ENCODE results near the gene FEN1. TPM values are rescaled to one million over a fixed set of nuclear protein-coding genes. Genes with fewer than 3 reads are reported as not detected.

FEN1 gene
- total RNA-seq, 4 donors from 2014 or later = 5.0 to 10.2 (median 7.5) TPM

- no peaks in the 10 kb centered on the region for H3K9me3 ChIP-seq
- peaks cover 11 to 29% (median 22%) of the 10 kb centered on the region in 4 donors for H3K4me1 ChIP-seq
- DNase-seq (ENCODE audit: extremely low spot score) = no peak
- H3K27me3 ChIP-seq = peaks cover 0 to 13% (median 0%) of the 10 kb centered on the region in 4 donors
- TF ChIP-seq CTCF (IDR thresholded peaks at IDR 0.05) (no peak), POLR2AphosphoS5 (IDR thresholded peaks at IDR 0.05) (no peak), POLR2A (IDR thresholded peaks at IDR 0.05; ENCODE audit: low read depth) (no peak), EP300 (IDR thresholded peaks at IDR 0.05) (no peak)
- 100% methylated on average over 2 of the region's 4 CpGs for WGBS
- peaks cover 19 to 55% (median 46%) of the 10 kb centered on the region in 4 donors for H3K36me3 ChIP-seq
- no peak overlapping the region for H3K4me3 ChIP-seq
- no peak overlapping the region for H3K27ac ChIP-seq (replicated peaks in 1 of 4)
- intact Hi-C loops (cut with DNase I) = no loop called here
These were observed 20.2 kb downstream of the FEN1 start for GRCh38 chr11:61812736-61813411.

GRCh38 chr11:61814247-61814957, 21.7 kb downstream of the FEN1 start:
- no peak for TF ChIP-seq EP300 (IDR thresholded peaks at IDR 0.05)
- no peak for TF ChIP-seq POLR2A (IDR thresholded peaks at IDR 0.05; ENCODE audit: low read depth)
- no peak for TF ChIP-seq POLR2AphosphoS5 (IDR thresholded peaks at IDR 0.05)
- TF ChIP-seq CTCF (IDR thresholded peaks at IDR 0.05) = no peak
- Histone ChIP-seq H3K9me3 (no peaks in the 10 kb centered on the region), H3K4me1 (peaks cover 11 to 29% (median 22%) of the 10 kb centered on the region in 4 donors), H3K27me3 (peaks cover 0 to 13% (median 0%) of the 10 kb centered on the region in 4 donors), H3K27ac (replicated peaks in 1 of 4) (peak overlapping the region; percentile 95 to 99 (median 97)), H3K36me3 (peaks cover 17 to 40% (median 33%) of the 10 kb centered on the region in 4 donors), H3K4me3 (peak overlapping the region; percentile 71 to 88 (median 74))
- 77% methylated on average over 16 of the region's 16 CpGs for WGBS
- intact Hi-C loops (cut with DNase I) = no loop called here
- DNase-seq (ENCODE audit: extremely low spot score) = no peak

DNA sequence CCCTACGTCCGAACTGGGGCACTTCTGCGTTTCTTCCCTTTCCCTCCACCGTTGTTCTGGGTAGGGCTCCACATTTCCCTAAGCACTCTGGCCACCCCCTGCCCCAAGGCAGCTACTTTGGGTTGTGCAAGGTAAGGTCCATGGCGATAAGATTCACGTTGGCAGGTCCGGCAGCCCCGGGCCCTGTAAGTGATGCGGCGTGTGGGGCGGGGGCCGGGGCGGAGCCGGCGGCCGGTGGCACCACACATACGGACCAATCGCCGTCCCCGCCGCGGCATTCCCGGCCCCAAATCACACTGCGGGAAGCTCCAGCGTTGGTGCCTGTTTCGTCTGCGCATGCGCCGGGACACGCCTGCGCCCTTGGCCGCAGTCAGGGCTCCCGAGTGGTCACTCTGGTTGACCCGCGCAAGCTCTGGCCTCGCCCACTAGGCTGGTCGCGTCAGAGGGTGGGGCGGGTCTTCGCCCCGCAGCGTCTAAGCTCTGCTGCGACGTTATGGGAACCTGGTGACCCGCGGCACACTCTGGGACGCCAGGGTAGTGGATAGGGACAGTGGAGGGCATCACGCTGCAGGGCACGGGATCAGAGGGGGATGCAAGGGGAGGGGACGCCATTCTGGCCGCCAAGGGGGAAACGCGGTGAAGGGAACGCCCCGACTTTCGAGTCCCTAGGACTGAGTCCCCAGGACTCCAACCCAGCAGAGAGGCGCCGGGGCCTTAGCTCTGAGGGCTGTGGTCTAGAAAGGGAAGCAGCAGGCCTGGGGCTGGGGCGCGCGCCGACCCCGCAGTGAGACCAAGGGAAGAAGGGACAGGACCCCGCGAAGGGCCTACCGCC, 22.5 kb downstream of the FEN1 start:
- H3K27me3 ChIP-seq = peaks cover 0 to 13% (median 0%) of the 10 kb centered on the region in 4 donors
- peak; percentile 92 for TF ChIP-seq POLR2A (IDR thresholded peaks at IDR 0.05; ENCODE audit: low read depth)
- no peak for TF ChIP-seq EP300 (IDR thresholded peaks at IDR 0.05)
- TF ChIP-seq CTCF (IDR thresholded peaks at IDR 0.05) = peak in 1 of 3 experiments; percentile 9
- peak; percentile 98 to 100 for TF ChIP-seq POLR2AphosphoS5 (IDR thresholded peaks at IDR 0.05)
- 1% methylated on average over 27 of the region's 66 CpGs for WGBS
- no peaks in the 10 kb centered on the region for H3K9me3 ChIP-seq
- H3K27ac ChIP-seq (replicated peaks in 1 of 4) = peak overlapping the region; percentile 95 to 99 (median 97)
- peak overlapping the region; percentile 71 to 88 (median 74) for H3K4me3 ChIP-seq
- peaks cover 16 to 32% (median 26%) of the 10 kb centered on the region in 4 donors for H3K36me3 ChIP-seq
- intact Hi-C loops (cut with DNase I) = no loop called here
- DNase-seq (ENCODE audit: extremely low spot score) = peak; percentile 97
- H3K4me1 ChIP-seq = peaks cover 11 to 29% (median 22%) of the 10 kb centered on the region in 4 donors

- Histone ChIP-seq H3K4me1 (peaks cover 11 to 29% (median 22%) of the 10 kb centered on the region in 4 donors), H3K4me3 (peak overlapping the region; percentile 71 to 88 (median 74)), H3K9me3 (no peaks in the 10 kb centered on the region), H3K27me3 (peaks cover 0 to 13% (median 0%) of the 10 kb centered on the region in 4 donors), H3K27ac (replicated peaks in 1 of 4) (peak overlapping the region; percentile 95 to 99 (median 97)), H3K36me3 (peaks cover 8 to 24% (median 17%) of the 10 kb centered on the region in 4 donors)
- 0% methylated on average over 42 of the region's 69 CpGs for WGBS
- intact Hi-C loops (cut with DNase I) = no loop called here
- DNase-seq (ENCODE audit: extremely low spot score) = no peak
- TF ChIP-seq POLR2A (IDR thresholded peaks at IDR 0.05; ENCODE audit: low read depth) (no peak), CTCF (IDR thresholded peaks at IDR 0.05) (no peak), POLR2AphosphoS5 (IDR thresholded peaks at IDR 0.05) (no peak), EP300 (IDR thresholded peaks at IDR 0.05) (no peak)
These were observed 23.4 kb downstream of the FEN1 start for GRCh38 chr11:61815790-61816735.

Measured in esophagus muscularis mucosa (tissue), 4 donors.